ENCODE measurements around the gene CFAP54. TPM values are rescaled to one million over a fixed set of nuclear protein-coding genes. Genes with fewer than 3 reads are reported as not detected.

CFAP54 gene
- total RNA-seq, 1 experiment from 2014 or later: 0.56 TPM

DNA sequence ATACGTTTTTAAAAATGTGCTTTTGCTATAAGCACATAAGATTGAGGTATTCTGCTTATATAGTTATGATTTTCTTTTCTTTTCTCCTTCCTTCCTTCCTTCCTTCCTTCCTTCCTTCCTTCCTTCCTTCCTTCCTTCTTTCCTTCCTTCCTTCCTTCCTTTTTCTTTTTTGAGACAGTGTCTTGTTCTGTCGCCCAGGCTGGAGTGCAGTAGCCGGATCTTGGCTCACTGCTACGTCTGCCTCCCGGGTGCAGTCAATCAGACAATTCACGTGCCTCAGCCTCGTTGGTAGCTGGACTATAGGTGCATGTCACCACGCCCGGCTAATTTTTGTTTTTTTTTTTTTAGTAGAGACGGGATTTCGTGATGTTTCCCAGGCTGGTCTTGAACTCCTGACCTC, 5.8 kb downstream of the CFAP54 start:
- CTCF ChIA-PET: interaction anchor here (0.8 kb wide), 1 partner anchor 94 kb away, joined by 5 read pairs; no protein-coding TSS in a partner anchor
- Mint-ChIP-seq H3K36me3 (ENCODE audit: insufficient read depth, unreplicated experiment) (no peaks in the 10 kb centered on the region), H3K27me3 (ENCODE audit: insufficient read depth, unreplicated experiment) (no peaks in the 10 kb centered on the region), H3K4me1 (ENCODE audit: insufficient read depth, unreplicated experiment) (peaks cover 9% of the 10 kb centered on the region), H3K4me3 (ENCODE audit: unreplicated experiment) (no peak overlapping the region), H3K9me3 (ENCODE audit: unreplicated experiment) (no peaks in the 10 kb centered on the region), H3K27ac (ENCODE audit: low read depth, unreplicated experiment) (no peak overlapping the region)
- intact Hi-C loops (cut with micrococcal nuclease): no loop called here
- no peak for DNase-seq (ENCODE audit: unreplicated experiment)
- POLR2A ChIA-PET: no interaction called here
- TF ChIP-seq, protein P1, sequence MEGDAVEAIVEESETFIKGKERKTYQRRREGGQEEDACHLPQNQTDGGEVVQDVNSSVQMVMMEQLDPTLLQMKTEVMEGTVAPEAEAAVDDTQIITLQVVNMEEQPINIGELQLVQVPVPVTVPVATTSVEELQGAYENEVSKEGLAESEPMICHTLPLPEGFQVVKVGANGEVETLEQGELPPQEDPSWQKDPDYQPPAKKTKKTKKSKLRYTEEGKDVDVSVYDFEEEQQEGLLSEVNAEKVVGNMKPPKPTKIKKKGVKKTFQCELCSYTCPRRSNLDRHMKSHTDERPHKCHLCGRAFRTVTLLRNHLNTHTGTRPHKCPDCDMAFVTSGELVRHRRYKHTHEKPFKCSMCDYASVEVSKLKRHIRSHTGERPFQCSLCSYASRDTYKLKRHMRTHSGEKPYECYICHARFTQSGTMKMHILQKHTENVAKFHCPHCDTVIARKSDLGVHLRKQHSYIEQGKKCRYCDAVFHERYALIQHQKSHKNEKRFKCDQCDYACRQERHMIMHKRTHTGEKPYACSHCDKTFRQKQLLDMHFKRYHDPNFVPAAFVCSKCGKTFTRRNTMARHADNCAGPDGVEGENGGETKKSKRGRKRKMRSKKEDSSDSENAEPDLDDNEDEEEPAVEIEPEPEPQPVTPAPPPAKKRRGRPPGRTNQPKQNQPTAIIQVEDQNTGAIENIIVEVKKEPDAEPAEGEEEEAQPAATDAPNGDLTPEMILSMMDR (IDR thresholded peaks at IDR 0.05; ENCODE audit: unreplicated experiment): no peak
- BruUV-seq (replicated peaks): no TSS peak

DNA sequence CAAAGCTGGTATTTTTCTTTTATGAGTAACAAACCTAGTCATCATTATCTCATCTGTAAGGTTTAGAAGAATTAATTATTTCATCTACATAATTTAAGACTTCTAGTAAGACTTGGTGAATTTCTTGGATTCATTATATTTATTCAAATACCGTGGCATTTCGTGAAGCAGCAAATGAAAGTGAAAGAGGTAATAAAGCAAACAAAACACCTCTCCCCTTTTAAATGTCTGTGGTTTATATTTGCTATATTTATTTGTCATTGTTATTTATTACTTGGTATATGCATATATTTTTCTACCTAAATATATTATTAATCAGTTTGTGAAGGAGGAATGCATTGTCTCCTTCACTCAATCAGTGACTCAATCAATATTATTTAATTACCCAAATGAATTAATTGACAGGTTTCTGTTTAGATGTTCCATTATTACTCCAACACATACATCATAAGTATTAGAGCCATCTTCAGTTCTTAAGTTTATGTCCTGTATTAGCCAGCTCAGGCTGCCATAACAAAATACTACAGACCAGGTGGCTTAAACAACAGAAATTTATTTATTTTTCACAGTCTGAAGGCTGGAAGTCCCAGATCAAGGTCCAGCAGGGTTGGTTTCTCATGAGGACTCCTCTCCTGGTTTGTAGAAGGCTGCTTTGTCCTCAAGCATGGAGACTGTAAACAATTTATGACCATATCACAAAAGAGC, 6.6 kb downstream of the CFAP54 start:
- no peaks in the 10 kb centered on the region for H3K27me3 Mint-ChIP-seq (ENCODE audit: insufficient read depth, unreplicated experiment)
- H3K4me3 Mint-ChIP-seq (ENCODE audit: unreplicated experiment): no peak overlapping the region
- no peak overlapping the region for H3K27ac Mint-ChIP-seq (ENCODE audit: low read depth, unreplicated experiment)
- DNase-seq (ENCODE audit: unreplicated experiment): no peak
- ChIA-PET POLR2A (no interaction called here), CTCF (interaction anchor here (0.6 to 2.0 kb wide), 5 partner anchors 20 to 432 kb away, joined by 4 to 9 read pairs (median 5); no protein-coding TSS in a partner anchor)
- no peaks in the 10 kb centered on the region for H3K36me3 Mint-ChIP-seq (ENCODE audit: insufficient read depth, unreplicated experiment)
- H3K4me1 Mint-ChIP-seq (ENCODE audit: insufficient read depth, unreplicated experiment): peaks cover 14% of the 10 kb centered on the region
- H3K9me3 Mint-ChIP-seq (ENCODE audit: unreplicated experiment): no peaks in the 10 kb centered on the region
- TF ChIP-seq, protein P1 (IDR thresholded peaks at IDR 0.05; ENCODE audit: unreplicated experiment): no peak
- BruUV-seq (replicated peaks): no TSS peak
- intact Hi-C loops (cut with micrococcal nuclease): no loop called here

DNA sequence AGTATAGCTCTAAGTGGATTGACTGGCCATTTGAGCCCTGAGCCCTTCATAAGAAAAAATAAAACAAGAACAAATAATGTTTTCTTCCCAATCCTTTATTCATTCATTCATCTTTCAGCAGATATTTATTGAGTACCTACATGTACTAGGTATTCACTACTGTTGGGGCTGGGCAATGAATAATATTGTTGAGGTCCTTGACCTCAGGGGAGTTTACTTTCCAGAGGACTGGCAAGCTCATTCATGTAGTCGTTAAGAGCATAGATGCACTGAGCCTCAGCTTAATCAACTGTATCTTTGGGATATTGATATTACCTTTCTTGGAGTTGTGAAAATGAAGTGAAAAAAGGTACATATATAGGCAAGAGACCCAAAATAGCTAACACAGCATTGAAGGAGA, 7.6 kb downstream of the CFAP54 start:
- DNase-seq (ENCODE audit: unreplicated experiment): no peak
- no peak overlapping the region for H3K4me3 Mint-ChIP-seq (ENCODE audit: unreplicated experiment)
- no peaks in the 10 kb centered on the region for H3K36me3 Mint-ChIP-seq (ENCODE audit: insufficient read depth, unreplicated experiment)
- H3K4me1 Mint-ChIP-seq (ENCODE audit: insufficient read depth, unreplicated experiment): peaks cover 23% of the 10 kb centered on the region
- TF ChIP-seq, protein P1 (IDR thresholded peaks at IDR 0.05; ENCODE audit: unreplicated experiment): no peak
- no peaks in the 10 kb centered on the region for H3K9me3 Mint-ChIP-seq (ENCODE audit: unreplicated experiment)
- H3K27me3 Mint-ChIP-seq (ENCODE audit: insufficient read depth, unreplicated experiment): no peaks in the 10 kb centered on the region
- no peak overlapping the region for H3K27ac Mint-ChIP-seq (ENCODE audit: low read depth, unreplicated experiment)
- ChIA-PET CTCF (interaction anchor here (0.5 to 2.0 kb wide), 11 partner anchors 8 to 682 kb away, joined by 3 to 9 read pairs (median 5); partner anchors contain the start of gene CFAP54), POLR2A (interaction anchor here (1.2 kb wide), 1 partner anchor 96 kb away, joined by 8 read pairs; the partner anchor contains the start of gene CDK17)
- intact Hi-C loops (cut with micrococcal nuclease): no loop called here
- no TSS peak for BruUV-seq (replicated peaks)

DNA sequence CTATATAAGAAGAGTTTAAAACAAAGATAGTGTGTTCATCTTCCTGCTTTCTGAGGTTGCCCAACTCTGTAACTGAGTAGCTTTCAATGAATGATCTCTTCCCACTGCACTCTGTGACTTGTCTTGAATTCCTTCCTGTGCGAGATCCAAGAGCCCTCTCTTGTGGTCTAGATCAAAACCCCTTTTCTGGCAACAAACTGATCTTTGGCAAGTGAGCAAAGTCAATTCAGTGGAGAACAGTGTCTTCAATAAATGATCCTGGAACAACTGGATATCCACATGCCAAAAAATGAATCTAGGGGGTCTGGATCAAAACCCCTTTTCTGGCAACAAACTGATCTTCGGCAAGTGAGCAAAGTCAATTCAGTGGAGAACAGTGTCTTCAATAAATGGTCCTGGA, 8.5 kb downstream of the CFAP54 start:
- H3K4me3 Mint-ChIP-seq (ENCODE audit: unreplicated experiment): no peak overlapping the region
- no peak for DNase-seq (ENCODE audit: unreplicated experiment)
- no peaks in the 10 kb centered on the region for H3K27me3 Mint-ChIP-seq (ENCODE audit: insufficient read depth, unreplicated experiment)
- intact Hi-C loops (cut with micrococcal nuclease): no loop called here
- ChIA-PET POLR2A (interaction anchor here (1.2 kb wide), 1 partner anchor 97 kb away, joined by 8 read pairs; the partner anchor contains the start of gene CDK17), CTCF (interaction anchor here (0.6 to 2.0 kb wide), 6 partner anchors 9 to 440 kb away, joined by 3 to 9 read pairs (median 4); partner anchors contain the start of gene CFAP54)
- peaks cover 29% of the 10 kb centered on the region for H3K4me1 Mint-ChIP-seq (ENCODE audit: insufficient read depth, unreplicated experiment)
- no peaks in the 10 kb centered on the region for H3K9me3 Mint-ChIP-seq (ENCODE audit: unreplicated experiment)
- TF ChIP-seq, protein P1 (IDR thresholded peaks at IDR 0.05; ENCODE audit: unreplicated experiment): no peak
- no TSS peak for BruUV-seq (replicated peaks)
- no peaks in the 10 kb centered on the region for H3K36me3 Mint-ChIP-seq (ENCODE audit: insufficient read depth, unreplicated experiment)
- no peak overlapping the region for H3K27ac Mint-ChIP-seq (ENCODE audit: low read depth, unreplicated experiment)
